ENCODE results near the gene NSDHL.
"Not testable (repeated sequence)": the region's sequence is repeated elsewhere in the genome, so short reads cannot be mapped to it uniquely, and the experiment has no call there.

NSDHL gene

GRCh38 chrX:152895724-152896420 is 65.0 kb downstream of the NSDHL start:
- no peak for DNase-seq

DNA sequence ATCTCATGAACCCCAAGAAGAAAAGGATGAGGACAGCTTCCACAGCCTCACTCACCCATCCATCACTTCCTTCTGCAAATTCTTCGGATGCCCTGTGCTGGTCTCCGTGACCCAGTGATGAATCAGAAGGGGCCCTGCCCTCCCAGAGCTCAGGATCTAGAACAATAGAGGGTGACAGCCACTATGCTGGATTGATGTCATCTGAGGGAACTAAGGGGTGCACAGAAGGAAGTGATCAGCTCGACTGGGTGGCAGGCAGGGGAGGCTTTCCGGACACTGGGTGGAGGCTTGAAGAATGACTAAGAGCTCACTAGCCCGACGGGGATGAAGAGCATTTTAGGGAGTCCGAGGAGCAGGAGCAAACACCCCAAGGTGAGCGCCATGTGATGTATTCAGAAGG is 65.6 kb downstream of the NSDHL start:
- DNase-seq = no peak

- DNase-seq = no peak
Observed at GRCh38 chrX:152897222-152898131, 66.6 kb downstream of the NSDHL start, which contains the start of gene ZNF185. ZNF185 (plus strand) TSS chrX:152898067; CDS start chrX:152914490, 16,423 bp downstream.

DNA sequence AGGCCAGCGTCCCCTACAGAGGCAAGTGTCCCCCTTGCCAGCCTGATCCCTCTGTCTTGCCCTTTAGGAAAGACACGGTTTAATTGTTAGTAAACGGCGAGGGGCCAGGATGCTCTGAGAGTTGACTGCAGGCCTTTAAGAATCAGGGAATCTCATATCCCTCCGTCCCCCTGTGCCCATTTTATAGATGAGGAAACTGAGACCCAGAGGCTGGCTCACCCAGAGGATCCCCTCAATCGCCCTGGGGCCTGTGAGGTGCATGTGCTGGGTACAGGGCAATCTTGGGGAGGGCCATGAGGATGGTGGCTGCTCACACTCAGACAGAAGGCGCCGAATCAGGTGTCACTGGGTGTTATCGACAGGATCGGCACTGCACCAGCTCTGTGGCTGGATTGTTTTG is 67.6 kb downstream of the NSDHL start:
- DNase-seq = no peak

- DNase-seq = no peak
Observed at GRCh38 chrX:152899111-152899873, 68.4 kb downstream of the NSDHL start.

DNA sequence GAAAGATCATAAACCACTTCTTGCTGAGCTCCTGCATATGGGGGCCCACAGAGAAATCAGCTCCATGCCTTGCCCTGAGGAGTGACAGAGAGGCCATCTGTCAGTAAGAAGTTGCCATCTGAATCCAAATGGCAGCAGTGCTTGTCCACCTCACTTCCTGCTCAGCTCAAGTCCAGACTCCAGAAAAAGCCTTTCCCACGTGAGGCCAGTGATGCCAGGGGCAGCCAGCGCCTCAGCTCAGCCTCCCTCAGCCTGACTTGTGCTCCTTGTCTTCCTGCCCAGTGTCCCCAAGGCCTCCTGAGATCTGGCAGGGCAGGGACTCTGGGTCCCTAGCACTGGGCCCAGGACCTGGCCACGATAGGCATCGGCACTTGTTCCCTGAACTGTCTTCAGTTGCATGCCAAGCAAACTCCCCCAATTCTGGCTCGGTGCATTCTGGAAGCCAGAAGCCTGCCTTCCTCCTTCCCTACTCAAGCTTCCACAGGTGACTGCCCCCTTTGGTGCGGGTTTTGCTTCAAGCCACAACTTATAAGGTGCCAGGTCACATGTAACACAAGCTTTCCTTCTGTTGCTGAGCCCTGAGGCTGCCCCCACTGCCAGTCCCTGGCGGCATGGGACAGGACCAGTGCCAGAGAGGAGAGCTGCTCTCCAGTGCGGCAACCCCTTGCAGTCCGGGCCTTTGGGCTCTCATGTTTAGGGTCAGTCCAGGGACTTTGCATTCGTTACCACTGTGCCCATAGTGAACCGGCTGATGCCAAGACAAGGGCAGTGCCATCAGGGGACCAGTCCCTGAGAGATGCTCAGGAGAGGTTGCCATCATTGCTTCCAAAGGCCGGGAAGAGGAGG is 69.2 kb downstream of the NSDHL start:
- DNase-seq = no peak

DNA sequence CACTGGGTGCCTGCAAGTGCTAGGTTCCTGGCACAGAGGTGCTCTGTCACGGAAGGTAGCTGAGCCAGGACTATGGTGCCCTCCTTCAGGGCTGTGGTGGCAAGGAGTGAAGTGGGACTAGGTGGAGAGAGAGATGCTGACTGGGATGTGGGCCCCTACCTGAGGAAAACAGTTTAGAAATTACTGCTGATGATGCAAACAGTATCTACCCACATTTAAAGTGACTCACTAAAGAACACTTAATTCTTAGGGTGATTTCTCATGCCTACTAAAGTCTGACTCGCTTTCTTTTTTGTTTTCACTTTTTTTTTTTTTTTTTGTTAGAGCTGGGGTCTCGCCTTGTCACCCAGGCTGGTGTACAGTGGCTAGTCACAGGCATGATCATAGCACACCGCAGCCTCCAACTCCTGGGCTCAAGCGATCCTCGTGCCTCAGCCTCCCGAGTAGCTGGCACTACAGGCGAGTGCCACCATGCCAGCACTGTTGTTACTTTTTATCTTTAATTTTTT is 70.1 kb downstream of the NSDHL start:
- DNase-seq = no peak

DNA sequence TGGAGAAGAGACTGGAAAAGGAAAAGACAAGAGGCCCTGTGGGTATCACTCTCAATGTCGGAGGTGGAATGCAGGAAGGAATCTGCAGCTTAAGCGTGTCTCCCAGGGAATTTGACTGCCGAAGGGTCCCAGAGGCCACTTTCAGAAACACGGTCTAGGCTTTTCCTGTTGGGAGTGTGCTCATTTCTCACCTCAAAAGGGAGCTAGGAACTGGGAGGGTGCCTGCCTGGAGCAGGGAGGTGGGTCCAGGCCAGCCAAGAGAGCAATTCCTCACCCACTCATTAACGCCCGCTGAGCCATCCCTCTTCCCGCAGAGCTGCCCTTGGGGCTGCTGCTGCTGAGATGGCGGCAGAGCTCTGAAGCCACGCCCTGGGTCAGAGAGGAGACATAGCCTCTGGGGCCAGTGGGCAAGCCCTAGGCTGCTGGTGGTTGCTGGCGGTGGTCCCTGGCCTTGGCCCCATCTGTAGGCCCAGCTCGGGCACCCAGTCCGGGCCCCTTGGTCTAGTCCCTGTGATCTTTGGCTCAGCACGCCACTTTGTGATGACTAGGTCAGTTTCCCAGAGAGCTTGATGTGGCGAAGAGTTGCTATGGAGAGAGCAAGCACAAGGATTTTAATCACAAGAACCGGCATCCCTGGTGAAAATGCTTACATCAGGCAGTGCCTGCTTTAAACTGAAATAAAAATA is 71.1 kb downstream of the NSDHL start:
- no peak for DNase-seq

- no peak for DNase-seq
Observed at GRCh38 chrX:152902502-152902820, 71.6 kb downstream of the NSDHL start.

DNA sequence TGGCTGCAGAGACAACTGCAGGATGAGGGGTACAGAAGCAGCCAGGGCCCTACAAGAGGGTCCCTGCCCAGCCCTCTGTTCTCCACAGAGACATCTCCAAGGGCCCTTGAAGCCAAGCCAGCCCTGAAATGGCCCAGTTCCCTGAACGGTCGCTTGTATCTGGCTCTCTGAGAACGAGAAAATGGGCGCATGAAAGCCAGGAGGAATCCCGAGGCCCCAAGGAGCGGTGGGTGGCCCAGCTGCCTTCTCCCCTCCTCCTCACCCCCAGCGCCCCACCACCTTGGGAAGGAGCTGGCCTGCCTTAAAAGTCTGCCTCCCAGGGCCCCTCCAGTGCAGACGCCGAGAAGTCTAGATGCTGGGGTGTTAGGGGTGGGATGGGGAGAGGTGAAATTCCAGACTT is 72.7 kb downstream of the NSDHL start:
- DNase-seq = no peak

DNA sequence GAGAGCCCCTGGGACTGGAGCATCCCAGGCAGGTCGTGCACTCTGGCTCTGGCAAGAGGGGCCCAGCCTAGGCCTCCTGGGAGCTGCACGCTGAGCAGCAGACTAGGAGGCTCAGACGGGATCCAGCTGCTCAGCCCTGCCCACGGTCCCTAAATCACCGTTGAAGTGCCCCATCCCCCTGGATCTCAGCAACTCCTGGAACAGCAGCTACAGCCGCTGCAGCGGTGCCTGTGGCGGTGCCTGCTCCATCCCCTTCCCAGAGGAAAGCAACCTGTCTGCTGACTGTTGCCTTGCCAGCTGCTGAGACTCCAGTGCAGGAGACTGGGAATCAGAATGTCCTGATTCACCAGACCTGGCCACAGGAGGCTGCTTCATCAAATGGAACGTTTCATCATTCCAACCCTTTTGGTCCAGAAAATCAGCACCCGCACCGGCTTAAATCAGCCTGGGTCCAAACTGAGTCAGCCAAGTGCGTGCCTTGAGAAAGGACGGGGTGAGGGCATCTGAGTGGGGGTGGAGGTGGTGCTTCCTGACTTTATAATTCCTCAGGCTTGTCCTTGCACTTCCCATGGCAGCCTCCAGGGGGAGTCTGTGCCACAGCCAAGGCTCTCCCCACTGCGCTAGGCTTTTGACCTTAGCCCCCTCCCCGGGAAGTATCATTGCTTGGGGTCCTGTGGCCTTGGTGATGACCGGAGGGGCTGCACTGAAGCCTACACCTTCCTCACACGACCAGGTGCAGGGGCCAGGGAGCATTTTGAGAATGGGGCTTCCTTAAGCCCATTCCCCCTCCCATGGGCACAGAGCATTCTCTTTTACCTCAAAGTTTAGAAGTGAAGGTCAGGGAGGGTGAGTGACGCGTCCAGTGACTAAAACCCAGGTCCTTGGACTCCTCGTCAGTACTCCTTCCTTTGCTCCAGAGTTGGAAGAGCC is 73.6 kb downstream of the NSDHL start:
- peak; percentile 16 for DNase-seq

DNA sequence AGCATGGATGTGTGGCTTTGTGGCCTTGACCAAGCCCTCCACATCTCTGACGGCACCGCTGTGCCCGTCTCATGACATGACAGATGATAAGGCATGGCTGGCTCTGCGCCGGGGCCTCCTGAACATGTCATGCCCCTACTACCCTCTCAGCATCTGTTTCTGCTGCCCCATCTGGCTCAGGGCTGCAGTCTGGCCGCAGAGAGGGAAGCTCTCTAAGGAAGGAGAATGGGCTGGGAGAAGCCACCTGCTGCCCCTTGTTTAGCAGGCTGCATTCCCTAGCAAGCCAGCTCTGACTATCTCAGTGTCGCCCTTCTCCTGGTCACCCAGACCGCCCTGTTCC is 74.2 kb downstream of the NSDHL start:
- DNase-seq = no peak

- no peak for DNase-seq
Observed at GRCh38 chrX:152907084-152907651, 76.3 kb downstream of the NSDHL start.

GRCh38 chrX:152908486-152908885 is 77.6 kb downstream of the NSDHL start:
- DNase-seq = no peak

DNA sequence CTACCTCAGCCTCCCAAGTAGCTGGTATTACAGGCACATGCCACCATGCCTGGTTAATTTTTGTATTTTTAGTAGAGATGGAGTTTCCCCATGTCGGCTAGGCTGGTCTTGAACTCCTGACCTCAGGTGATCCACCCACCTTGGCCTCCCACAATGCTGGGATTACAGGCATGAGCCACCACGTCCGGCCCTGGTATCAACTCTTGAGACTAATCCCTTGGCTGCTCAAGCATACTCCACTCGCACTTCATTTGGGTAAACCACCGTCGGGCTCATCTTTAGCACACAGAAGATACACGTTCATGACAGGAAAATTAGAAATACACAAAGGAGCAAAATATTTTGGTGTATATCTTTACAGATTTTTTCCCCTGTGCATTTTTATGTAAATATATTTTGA is 79.2 kb downstream of the NSDHL start:
- not testable (repeated sequence) for DNase-seq

DNA sequence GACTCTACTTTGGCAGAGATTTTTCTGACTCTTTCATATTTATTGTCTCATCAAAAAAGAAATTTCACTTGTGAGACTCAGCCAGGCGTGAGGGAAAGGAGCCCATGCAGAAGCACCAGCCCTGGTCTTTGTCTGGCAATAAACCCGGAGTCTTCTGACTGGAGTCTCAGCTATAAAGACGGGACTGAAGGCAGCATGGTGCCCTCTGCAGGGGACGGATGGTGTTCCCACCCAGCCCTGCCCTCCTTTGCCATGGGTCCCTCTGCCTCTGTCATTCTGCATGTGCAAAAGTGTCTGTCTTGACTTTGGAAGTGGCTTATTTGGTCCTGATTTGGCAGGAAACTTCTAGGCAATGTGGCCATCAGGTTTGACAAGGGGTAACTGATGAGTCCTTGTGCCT is 81.2 kb downstream of the NSDHL start:
- no peak for DNase-seq

DNA sequence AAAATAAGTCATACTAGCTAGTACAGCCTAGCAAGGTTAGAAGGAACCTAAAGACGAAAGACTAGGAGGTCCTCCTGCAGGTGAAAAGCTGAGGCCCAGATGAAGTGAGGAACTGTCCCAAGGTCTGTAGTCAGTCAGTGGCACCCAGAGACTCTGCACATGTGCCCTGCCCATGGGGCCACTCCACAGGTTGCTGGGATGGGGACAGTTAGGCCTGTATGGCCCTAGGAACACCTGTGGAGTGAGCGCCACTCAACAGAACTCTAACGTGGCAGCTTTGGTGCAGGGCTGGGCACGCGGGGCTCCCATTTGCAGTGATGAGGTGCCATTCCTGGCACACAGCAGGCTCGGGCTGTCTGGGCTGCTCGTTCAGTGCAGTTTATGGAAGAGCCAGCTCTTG is 81.8 kb downstream of the NSDHL start:
- DNase-seq = no peak

- DNase-seq = no peak
Observed at GRCh38 chrX:152913346-152913745, 82.5 kb downstream of the NSDHL start.

DNA sequence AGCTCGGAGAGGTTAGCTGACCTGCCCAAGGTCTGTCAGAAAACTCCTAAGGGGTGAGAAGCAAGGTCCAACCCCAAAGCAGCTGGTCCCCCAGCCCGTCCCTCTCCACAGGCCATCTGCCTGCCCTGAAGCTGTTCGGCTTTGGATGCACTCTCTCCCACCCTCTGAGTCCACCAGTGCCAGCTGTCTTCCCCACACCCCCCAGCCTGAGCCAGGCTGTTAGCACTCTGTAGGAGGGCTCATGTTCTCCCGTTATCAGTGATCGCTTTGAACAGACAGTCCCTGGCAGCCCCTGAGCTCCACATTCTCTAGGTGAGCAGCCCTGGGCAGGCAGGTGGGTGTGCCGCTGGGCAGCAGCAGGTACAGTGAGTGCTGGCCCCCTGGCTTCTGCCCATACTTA is 83.0 kb downstream of the NSDHL start:
- no peak for DNase-seq

- peak; percentile 10 for DNase-seq
Observed at GRCh38 chrX:152915541-152916241, 84.8 kb downstream of the NSDHL start.

Data from stimulated activated CD4-positive, alpha-beta T cell treated with anti-CD3 and anti-CD28 coated beads, Interleukin-1b, Interleukin-23, amount 100 ng/mL, for 48 hours (primary cell).